Measurements from ENCODE around the gene NTNG2. TPM values are rescaled to one million over a fixed set of nuclear protein-coding genes. Genes with fewer than 3 reads are reported as not detected.

NTNG2 gene
- total RNA-seq, 2 donors from 2014 or later: 1.3 TPM

- no peaks in the 10 kb centered on the region for H3K36me3 Mint-ChIP-seq (ENCODE audit: low read depth)
- Histone ChIP-seq H3K36me3 (ENCODE audit: control insufficient read depth, insufficient read depth, low read length) (no peaks in the 10 kb centered on the region), H3K4me3 (ENCODE audit: low read length) (no peak overlapping the region), H3K27ac (ENCODE audit: low read depth, low read length) (peak overlapping the region; percentile 77), H3K27me3 (ENCODE audit: control insufficient read depth, insufficient read depth, low read length, poor library complexity, severe bottlenecking) (no peaks in the 10 kb centered on the region), H3K4me1 (ENCODE audit: control insufficient read depth, insufficient read depth, low read length) (peaks cover 22% of the 10 kb centered on the region), H3K9me3 (ENCODE audit: control insufficient read depth, low read length) (no peaks in the 10 kb centered on the region), H3K9ac (ENCODE audit: extremely low read depth, low read length, poor library complexity, severe bottlenecking) (no peak overlapping the region)
- H3K27me3 Mint-ChIP-seq (ENCODE audit: insufficient read depth): peaks cover 2% of the 10 kb centered on the region
- H3K4me1 Mint-ChIP-seq: peaks cover 43% of the 10 kb centered on the region
- WGBS, 2 experiments (ENCODE audit: insufficient coverage in 1 of 2, insufficient read length in 1 of 2): 30 to 36% methylated on average over 8 to 16 of the region's 20 CpGs
- no peak overlapping the region for H3K4me3 Mint-ChIP-seq
- no peak for TF ChIP-seq CTCF (conservative IDR thresholded peaks at IDR 0.05)
- H3K9me3 Mint-ChIP-seq: no peaks in the 10 kb centered on the region
- peak overlapping the region; percentile 61 for H3K27ac Mint-ChIP-seq
- peak; percentile 68 for DNase-seq
Measured at GRCh38 chr9:132185073-132186009, 23.5 kb downstream of the NTNG2 start.

GRCh38 chr9:132187121-132187620, 25.3 kb downstream of the NTNG2 start:
- peaks cover 15% of the 10 kb centered on the region for H3K4me1 ChIP-seq (ENCODE audit: control insufficient read depth, insufficient read depth, low read length)
- H3K9me3 Mint-ChIP-seq: no peaks in the 10 kb centered on the region
- no peak overlapping the region for H3K4me3 ChIP-seq (ENCODE audit: low read length)
- no peaks in the 10 kb centered on the region for H3K27me3 Mint-ChIP-seq (ENCODE audit: insufficient read depth)
- H3K27ac ChIP-seq (ENCODE audit: low read depth, low read length): no peak overlapping the region
- H3K9ac ChIP-seq (ENCODE audit: extremely low read depth, low read length, poor library complexity, severe bottlenecking): no peak overlapping the region
- H3K36me3 ChIP-seq (ENCODE audit: control insufficient read depth, insufficient read depth, low read length): no peaks in the 10 kb centered on the region
- H3K9me3 ChIP-seq (ENCODE audit: control insufficient read depth, low read length): no peaks in the 10 kb centered on the region
- WGBS, 2 experiments (ENCODE audit: insufficient coverage in 1 of 2, insufficient read length in 1 of 2): 9 to 40% methylated on average over 4 to 14 of the region's 14 CpGs
- H3K27ac Mint-ChIP-seq: no peak overlapping the region
- H3K4me1 Mint-ChIP-seq: peaks cover 35% of the 10 kb centered on the region
- no peaks in the 10 kb centered on the region for H3K36me3 Mint-ChIP-seq (ENCODE audit: low read depth)
- no peak for DNase-seq
- TF ChIP-seq CTCF (conservative IDR thresholded peaks at IDR 0.05): no peak
- no peak overlapping the region for H3K4me3 Mint-ChIP-seq
- no peaks in the 10 kb centered on the region for H3K27me3 ChIP-seq (ENCODE audit: control insufficient read depth, insufficient read depth, low read length, poor library complexity, severe bottlenecking)

- H3K27me3 ChIP-seq (ENCODE audit: control insufficient read depth, insufficient read depth, low read length, poor library complexity, severe bottlenecking): no peaks in the 10 kb centered on the region
- peaks cover 2% of the 10 kb centered on the region for H3K27me3 Mint-ChIP-seq (ENCODE audit: insufficient read depth)
- no peak overlapping the region for H3K27ac Mint-ChIP-seq
- no peak overlapping the region for H3K4me3 ChIP-seq (ENCODE audit: low read length)
- H3K36me3 Mint-ChIP-seq (ENCODE audit: low read depth): no peaks in the 10 kb centered on the region
- H3K4me1 ChIP-seq (ENCODE audit: control insufficient read depth, insufficient read depth, low read length): peaks cover 8% of the 10 kb centered on the region
- no peak for TF ChIP-seq CTCF (conservative IDR thresholded peaks at IDR 0.05)
- H3K9ac ChIP-seq (ENCODE audit: extremely low read depth, low read length, poor library complexity, severe bottlenecking): no peak overlapping the region
- no peaks in the 10 kb centered on the region for H3K9me3 ChIP-seq (ENCODE audit: control insufficient read depth, low read length)
- WGBS, 2 experiments (ENCODE audit: insufficient coverage in 1 of 2, insufficient read length in 1 of 2): 93 to 95% methylated on average over 9 to 10 of the region's 10 CpGs
- H3K27ac ChIP-seq (ENCODE audit: low read depth, low read length): no peak overlapping the region
- no peaks in the 10 kb centered on the region for H3K36me3 ChIP-seq (ENCODE audit: control insufficient read depth, insufficient read depth, low read length)
- peaks cover 8% of the 10 kb centered on the region for H3K4me1 Mint-ChIP-seq
- no peak for DNase-seq
- H3K4me3 Mint-ChIP-seq: no peak overlapping the region
- no peaks in the 10 kb centered on the region for H3K9me3 Mint-ChIP-seq
Measured at GRCh38 chr9:132190966-132191365, 29.1 kb downstream of the NTNG2 start.

Measured in endodermal cell (in vitro differentiated cells).